K562 (cell line): ENCODE results near the gene PRKRIP1. TPM values are rescaled to one million over a fixed set of nuclear protein-coding genes. Genes with fewer than 3 reads are reported as not detected.

Source experiments
- ATAC-seq: fragments of 200-7000 bp; cut with Tn5 transposase; 3 replicates; pipeline ENCODE4 v1.9.1; 2020; ENCODE audit warnings: moderate library complexity
- BruUV-seq: library from RNA; stranded (reverse); fragments of 400-500 nt; replicated peaks from 2 replicates; lab custom pipeline; 2021; lab: Mats Ljungman, UMichigan
- CTCF ChIA-PET: fragments of 300-600 bp; formaldehyde crosslinking; extraction: SDS; loops from one replicate; lab custom pipeline; 2021; ENCODE audit warnings: low intra/inter-chr PET ratio; lab: Yijun Ruan, JAX
- POLR2A ChIA-PET: fragments of 300-600, 350-650 bp; sonication (Branson Sonifier 250); formaldehyde crosslinking; extraction: SDS; loops from one replicate; lab custom pipeline; 2021; ENCODE audit warnings: antibody characterized with exemption, inconsistent platforms; lab: Yijun Ruan, JAX
- DNase-seq, 4 experiments: peaks; one replicate each; pipeline versions ENCODE4 v3.0.0 to v3.0.0-alpha.2; 2011 to 2018; ENCODE audit warnings: low spot score in 3 of 4, mixed read lengths in 3 of 4; ENCODE audit errors: extremely low read depth in 1 of 4
- FAIRE-seq: peaks from 2 replicates; lab custom pipeline; 2011; peaks lifted over from hg19 to GRCh38; lab: Jason Lieb, UNC
- H2AFZ ChIP-seq: 2 replicates; pipeline ENCODE4 v1.6.0; 2011; ENCODE audit warnings: low read depth, low read length, control low read depth, inconsistent platforms
- H3K27ac ChIP-seq: fragments of 200-600 bp; 3 replicates; pipeline ENCODE4 v1.8.0; 2011; ENCODE audit warnings: low read depth, mild to moderate bottlenecking, control low read depth, inconsistent platforms, low read length, moderate library complexity, mixed read lengths; ENCODE audit errors: extremely low read depth
- H3K27me3 ChIP-seq, 2 experiments: fragments of 300-600 bp in 1 of 2; 2 replicates in 1 of 2; 3 replicates in 1 of 2; pipeline versions ENCODE4 v1.6.0 to v1.8.0; 2011; ENCODE audit warnings: inconsistent platforms in 2 of 2, low read length in 2 of 2, mild to moderate bottlenecking in 1 of 2, mixed read lengths in 1 of 2, moderate library complexity in 1 of 2; ENCODE audit not compliant: control insufficient read depth in 2 of 2, insufficient read depth in 2 of 2
- H3K36me3 ChIP-seq: fragments of 300-600 bp; 3 replicates; pipeline ENCODE4 v1.8.0; 2011; ENCODE audit warnings: mild to moderate bottlenecking, low read length, inconsistent platforms; ENCODE audit not compliant: control insufficient read depth, insufficient read depth
- H3K4me1 ChIP-seq, 2 experiments: fragments of 200-600 bp in 1 of 2; replicated peaks in 1 of 2; 2 replicates in 1 of 2; 3 replicates in 1 of 2; pipeline versions ENCODE4 v1.5.1 to v1.8.0; 2011; ENCODE audit warnings: inconsistent platforms in 2 of 2, low read length in 2 of 2, mild to moderate bottlenecking in 1 of 2, mixed read lengths in 1 of 2, moderate library complexity in 1 of 2; ENCODE audit not compliant: control insufficient read depth in 2 of 2, insufficient read depth in 2 of 2
- H3K4me2 ChIP-seq: 2 replicates; pipeline ENCODE4 v1.6.1; 2011; ENCODE audit warnings: low read length, control low read depth, inconsistent platforms, mixed read lengths; ENCODE audit not compliant: insufficient read depth
- H3K4me3 ChIP-seq: fragments of 200-600 bp; sonication (generic), shearing (Covaris generic); 2 replicates; pipeline ENCODE4 v1.5.1; 2016; ENCODE audit warnings: control low read depth, inconsistent platforms
- H3K79me2 ChIP-seq: fragments of 200-600 bp; 3 replicates; pipeline ENCODE4 v1.8.0; 2011; ENCODE audit warnings: low read length, inconsistent platforms; ENCODE audit not compliant: control insufficient read depth, insufficient read depth
- H3K9ac ChIP-seq, 2 experiments: 2 replicates each; pipeline versions ENCODE4 v1.6.0 to v1.6.1; 2011; ENCODE audit warnings: low read depth in 2 of 2, low read length in 2 of 2, control low read depth in 1 of 2, inconsistent platforms in 1 of 2, mild to moderate bottlenecking in 1 of 2, mixed read lengths in 1 of 2; ENCODE audit not compliant: insufficient read depth in 1 of 2
- H3K9me1 ChIP-seq: one replicate; pipeline ENCODE4 v1.6.0; 2011; ENCODE audit warnings: inconsistent platforms, mild to moderate bottlenecking, low read length, moderate library complexity; ENCODE audit not compliant: control insufficient read depth, insufficient read depth
- H3K9me3 ChIP-seq: replicated peaks from 2 replicates; pipeline ENCODE4 v1.5.1; 2011; ENCODE audit warnings: low read depth, low read length, inconsistent platforms; ENCODE audit not compliant: control insufficient read depth, insufficient read depth
- H4K20me1 ChIP-seq: replicated peaks from 2 replicates; pipeline ENCODE4 v1.6.1; 2011; ENCODE audit warnings: low read length, inconsistent platforms, mixed read lengths; ENCODE audit not compliant: control insufficient read depth, insufficient read depth
- BCOR ChIP-seq: fragments of 450-650 bp; IDR thresholded peaks from 2 replicates; pipeline ENCODE4 v1.6.1; 2016
- CBFB ChIP-seq: sonication (generic); formaldehyde crosslinking; IDR thresholded peaks from 2 replicates; pipeline ENCODE4 v1.4.0; 2020; ENCODE audit warnings: mild to moderate bottlenecking, missing genetic modification reagents
- GTF3C2 ChIP-seq: IDR thresholded peaks from 3 replicates; pipeline ENCODE4 v1.6.1; 2011; ENCODE audit warnings: borderline replicate concordance, mild to moderate bottlenecking, moderate library complexity; ENCODE audit not compliant: insufficient read length; ENCODE audit errors: extremely low read depth
- HIVEP1 ChIP-seq: fragments of 250-450 bp; sonication (Bioruptor Pico); IDR thresholded peaks from 2 replicates; pipeline ENCODE4 v1.4.0; 2020; ENCODE audit warnings: mild to moderate bottlenecking
- HLTF ChIP-seq: fragments of 450-650 bp; IDR thresholded peaks from 2 replicates; pipeline ENCODE4 v1.6.1; 2016
- RAD21 ChIP-seq, 2 experiments: fragments of 250-450 bp in 1 of 2; fragments of 450-650 bp in 1 of 2; sonication (Bioruptor Pico) in 1 of 2; formaldehyde crosslinking in 1 of 2; IDR thresholded peaks in 1 of 2; conservative IDR thresholded peaks in 1 of 2; 2 replicates each; pipeline versions ENCODE4 v1.4.0 to v1.8.0; 2020 to 2022; ENCODE audit warnings: mild to moderate bottlenecking in 2 of 2, moderate library complexity in 1 of 2
- ZFP30 ChIP-seq: fragments of 250-450 bp; sonication (Bioruptor Pico); IDR thresholded peaks from 2 replicates; pipeline ENCODE4 v1.8.0; 2022; ENCODE audit warnings: moderate library complexity, mild to moderate bottlenecking, inconsistent platforms, borderline replicate concordance
- ZFP36 ChIP-seq: fragments of 150-350 bp; IDR thresholded peaks from 2 replicates; pipeline ENCODE4 v1.6.1; 2018; ENCODE audit warnings: low read length, low read depth; ENCODE audit not compliant: partially characterized antibody
- WGBS: fragments of 100-300 bp; shearing (Covaris generic); methylation state at CpG from one replicate; pipeline ENCODE4 v1.1.6; 2016; ENCODE audit warnings: low coverage, mixed read lengths; ENCODE audit not compliant: insufficient coverage; ENCODE audit errors: missing lambda C conversion rate; 5-methylcytosine and 5-hydroxymethylcytosine counted together
- in situ Hi-C: fragments of 300-500 bp; cut with MboI; formaldehyde crosslinking; loops from 4 replicates; pipeline ENCODE4 v1.15.0; 2018; ENCODE audit warnings: inconsistent platforms, mixed read lengths
- intact Hi-C: fragments of 100-400 bp; cut with micrococcal nuclease; formaldehyde crosslinking; loops from 2 replicates; pipeline ENCODE4 v1.14.2; 2022
- polyA plus RNA-seq, 8 experiments: library from polyadenylated mRNA; depleted of rRNA in 4 of 8; stranded (reverse) in 5 of 8; unstranded in 3 of 8; fragments of >200 nt; fragmentation: Nextera tagmentation in 2 of 8; fragmentation: Illumina TruSeq in 1 of 8; extraction: Ambion mirVana in 2 of 8; extraction: Trizol in 1 of 8; gene quantifications; 2 replicates each; pipeline versions ENCODE4 v1.2.1 to v1.2.3, GENCODE V29; 2011 to 2014; ENCODE audit warnings: inconsistent platforms in 1 of 8, missing spikeins in 1 of 8
- total RNA-seq, 7 experiments: library from RNA; depleted of rRNA in 6 of 7; stranded (reverse); fragments of >200 nt in 6 of 7; fragmentation: Illumina TruSeq in 2 of 7; extraction: Trizol in 2 of 7; gene quantifications; 2 replicates each; pipeline versions ENCODE4 v1.2.1 to v1.2.3, GENCODE V29; 2011 to 2021; ENCODE audit warnings: low replicate concordance in 1 of 7
- TF ChIP-seq, protein P1 (sequence below): fragments of 450-650 bp; IDR thresholded peaks from 2 replicates; pipeline ENCODE4 v1.6.1; 2016; ENCODE audit warnings: missing biosample characterization, missing genetic modification characterization
- TF ChIP-seq, protein P2 (sequence below): sonication (generic); formaldehyde crosslinking; IDR thresholded peaks from 2 replicates; pipeline ENCODE4 v1.8.1; 2023; ENCODE audit warnings: mild to moderate bottlenecking, missing genetic modification reagents
- TF ChIP-seq, protein P3 (sequence below): fragments of 450-650 bp; IDR thresholded peaks from one replicate; pipeline ENCODE4 v1.6.1; 2018; ENCODE audit warnings: mild to moderate bottlenecking, moderate library complexity; ENCODE audit not compliant: partially characterized antibody

The PRKRIP1 gene
- total and polyA plus RNA-seq, 9 of the 15 experiments (the other 6 are each of a cell fraction or from before 2014, with no cell fraction given) = 14.9 to 52.1 (median 19.8) TPM

- TF ChIP-seq, protein P1, sequence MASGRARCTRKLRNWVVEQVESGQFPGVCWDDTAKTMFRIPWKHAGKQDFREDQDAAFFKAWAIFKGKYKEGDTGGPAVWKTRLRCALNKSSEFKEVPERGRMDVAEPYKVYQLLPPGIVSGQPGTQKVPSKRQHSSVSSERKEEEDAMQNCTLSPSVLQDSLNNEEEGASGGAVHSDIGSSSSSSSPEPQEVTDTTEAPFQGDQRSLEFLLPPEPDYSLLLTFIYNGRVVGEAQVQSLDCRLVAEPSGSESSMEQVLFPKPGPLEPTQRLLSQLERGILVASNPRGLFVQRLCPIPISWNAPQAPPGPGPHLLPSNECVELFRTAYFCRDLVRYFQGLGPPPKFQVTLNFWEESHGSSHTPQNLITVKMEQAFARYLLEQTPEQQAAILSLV = no peak
- TF ChIP-seq CBFB (CRISPR knock-in tag) (peak; percentile 91), RAD21 (CRISPR knock-in tag; conservative IDR thresholded peaks at IDR 0.05 in 1 of 2, IDR thresholded peaks at IDR 0.05 in 1 of 2) (peak; percentile 76 to 87), HIVEP1 (CRISPR knock-in tag) (no peak)
- TF ChIP-seq, protein P2, sequence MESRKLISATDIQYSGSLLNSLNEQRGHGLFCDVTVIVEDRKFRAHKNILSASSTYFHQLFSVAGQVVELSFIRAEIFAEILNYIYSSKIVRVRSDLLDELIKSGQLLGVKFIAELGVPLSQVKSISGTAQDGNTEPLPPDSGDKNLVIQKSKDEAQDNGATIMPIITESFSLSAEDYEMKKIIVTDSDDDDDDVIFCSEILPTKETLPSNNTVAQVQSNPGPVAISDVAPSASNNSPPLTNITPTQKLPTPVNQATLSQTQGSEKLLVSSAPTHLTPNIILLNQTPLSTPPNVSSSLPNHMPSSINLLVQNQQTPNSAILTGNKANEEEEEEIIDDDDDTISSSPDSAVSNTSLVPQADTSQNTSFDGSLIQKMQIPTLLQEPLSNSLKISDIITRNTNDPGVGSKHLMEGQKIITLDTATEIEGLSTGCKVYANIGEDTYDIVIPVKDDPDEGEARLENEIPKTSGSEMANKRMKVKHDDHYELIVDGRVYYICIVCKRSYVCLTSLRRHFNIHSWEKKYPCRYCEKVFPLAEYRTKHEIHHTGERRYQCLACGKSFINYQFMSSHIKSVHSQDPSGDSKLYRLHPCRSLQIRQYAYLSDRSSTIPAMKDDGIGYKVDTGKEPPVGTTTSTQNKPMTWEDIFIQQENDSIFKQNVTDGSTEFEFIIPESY (CRISPR knock-in tag) = peak; percentile 92
These were observed 5.3 kb upstream of the PRKRIP1 start (continued) for GRCh38 chr7:102390697-102391484.

DNA sequence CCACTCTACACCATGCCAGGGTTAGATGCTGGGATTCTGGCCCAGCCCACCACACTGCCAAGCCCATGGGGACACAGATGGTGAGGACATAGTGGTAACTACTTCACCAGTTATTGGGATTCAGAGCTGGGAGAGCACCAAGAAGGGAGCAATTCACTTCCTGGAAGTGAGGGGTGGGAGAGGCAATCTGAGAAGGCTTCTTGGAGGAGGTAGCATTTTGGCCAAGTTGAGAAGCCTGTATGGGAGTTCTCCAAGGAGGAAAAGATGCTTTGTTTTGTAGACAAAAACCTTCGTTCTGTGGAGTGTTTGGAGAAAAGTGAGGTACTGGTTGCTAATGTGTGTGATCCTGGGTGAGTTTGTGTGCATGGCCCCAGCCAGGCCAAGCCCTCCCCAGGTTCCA, 3.8 kb upstream of the PRKRIP1 start:
- BruUV-seq = no TSS peak
- no peak for DNase-seq
- no peak for FAIRE-seq
- peaks cover 5 to 14% of the 10 kb centered on the region in 2 experiments; a peak in 3 of 5 replicates for H3K4me1 ChIP-seq
- H3K4me2 ChIP-seq = no peak overlapping the region
- 75% methylated on average over 1 of the region's 1 CpG for WGBS
- POLR2A ChIA-PET = interaction anchor here (1.2 kb wide), 1 partner anchor 75 kb away, joined by 4 read pairs; no protein-coding TSS in a partner anchor
- in situ Hi-C loops = loop anchor here (5.0 kb wide), 1 partner anchor 110 kb away; no protein-coding TSS in a partner anchor
- no peak overlapping the region for H3K9ac ChIP-seq
- no peaks in the 10 kb centered on the region for H3K9me1 ChIP-seq
- H4K20me1 ChIP-seq = peaks cover 11% of the 10 kb centered on the region
- intact Hi-C loops = loop anchor here (5.0 to 10.0 kb wide), 2 partner anchors 70 to 848 kb away; no protein-coding TSS in a partner anchor
- H3K27me3 ChIP-seq = no peaks in the 10 kb centered on the region
- CTCF ChIA-PET = interaction anchor here (4.1 kb wide), 1 partner anchor 114 kb away, joined by 33 read pairs; no protein-coding TSS in a partner anchor
- no peak overlapping the region for H3K4me3 ChIP-seq
- no peak overlapping the region for H2AFZ ChIP-seq
- peaks cover 46% of the 10 kb centered on the region; the same call in 2 of the 3 replicates for H3K36me3 ChIP-seq
- no peaks in the 10 kb centered on the region for H3K9me3 ChIP-seq
- no peak for ATAC-seq
- H3K79me2 ChIP-seq = peaks cover 11% of the 10 kb centered on the region
- H3K27ac ChIP-seq = no peak overlapping the region
- TF ChIP-seq GTF3C2 (peak; percentile 6), BCOR (peak; percentile 12; the same call in 1 of the 2 replicates), HLTF (no peak), ZFP36 (peak; percentile 97), ZFP30 (no peak)
- TF ChIP-seq, protein P3, sequence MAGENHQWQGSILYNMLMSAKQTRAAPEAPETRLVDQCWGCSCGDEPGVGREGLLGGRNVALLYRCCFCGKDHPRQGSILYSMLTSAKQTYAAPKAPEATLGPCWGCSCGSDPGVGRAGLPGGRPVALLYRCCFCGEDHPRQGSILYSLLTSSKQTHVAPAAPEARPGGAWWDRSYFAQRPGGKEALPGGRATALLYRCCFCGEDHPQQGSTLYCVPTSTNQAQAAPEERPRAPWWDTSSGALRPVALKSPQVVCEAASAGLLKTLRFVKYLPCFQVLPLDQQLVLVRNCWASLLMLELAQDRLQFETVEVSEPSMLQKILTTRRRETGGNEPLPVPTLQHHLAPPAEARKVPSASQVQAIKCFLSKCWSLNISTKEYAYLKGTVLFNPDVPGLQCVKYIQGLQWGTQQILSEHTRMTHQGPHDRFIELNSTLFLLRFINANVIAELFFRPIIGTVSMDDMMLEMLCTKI = no peak
